OCI-LY3 (cell line): ENCODE results near the gene DHX30.

Experiments used
- H2AFZ ChIP-seq: fragments of 200-600, 300-600 bp; shearing (Covaris generic); 2 replicates; pipeline ENCODE4 v1.6.0; 2014; ENCODE audit warnings: antibody characterized with exemption, low read depth, low read length
- H3K27ac ChIP-seq: fragments of 200-600, 300-600 bp; sonication (generic); 2 replicates; pipeline ENCODE4 v1.5.1; 2014; ENCODE audit warnings: mild to moderate bottlenecking, low read length, moderate library complexity, mixed read lengths
- H3K27me3 ChIP-seq: fragments of 200-600, 300-600 bp; sonication (generic); 2 replicates; pipeline ENCODE4 v1.6.1; 2014; ENCODE audit warnings: low read depth, low read length, mixed read lengths
- H3K36me3 ChIP-seq: fragments of 200-600, 300-600 bp; sonication (generic); replicated peaks from 2 replicates; pipeline ENCODE3; 2014; ENCODE audit warnings: low read depth, low read length, mixed read lengths
- H3K4me1 ChIP-seq: fragments of 300-600, 200-600 bp; sonication (generic); 2 replicates; pipeline ENCODE4 v1.6.1; 2014; ENCODE audit warnings: low read length, mixed read lengths
- H3K4me2 ChIP-seq: fragments of 200-600, 300-600 bp; sonication (generic); 2 replicates; pipeline ENCODE4 v1.6.1; 2014; ENCODE audit warnings: low read length, mixed read lengths
- H3K4me3 ChIP-seq: fragments of 300-600, 200-600 bp; sonication (generic); 2 replicates; pipeline ENCODE4 v1.5.1; 2014; ENCODE audit warnings: antibody characterized with exemption, mild to moderate bottlenecking, low read length, moderate library complexity
- H3K79me2 ChIP-seq: fragments of 300-600, 200-600 bp; shearing (Covaris generic); 2 replicates; pipeline ENCODE4 v1.6.1; 2014; ENCODE audit warnings: mild to moderate bottlenecking, low read length, mixed read lengths
- H3K9ac ChIP-seq: fragments of 300-600, 200-600 bp; shearing (Covaris generic); 2 replicates; pipeline ENCODE4 v1.6.0; 2014; ENCODE audit warnings: mild to moderate bottlenecking, low read length, moderate library complexity
- H3K9me3 ChIP-seq: fragments of 200-600, 300-600 bp; shearing (Covaris generic); 2 replicates; pipeline ENCODE4 v1.6.1; 2014; ENCODE audit warnings: low read length, mixed read lengths; ENCODE audit not compliant: insufficient read depth
- H4K20me1 ChIP-seq: fragments of 200-600, 300-600 bp; sonication (generic); 2 replicates; pipeline ENCODE4 v1.6.1; 2016; ENCODE audit warnings: low read length, mixed read lengths; ENCODE audit not compliant: insufficient read depth
- EZH2phosphoT487 ChIP-seq: fragments of 200-600 bp; shearing (Covaris generic); IDR thresholded peaks from 2 replicates; pipeline ENCODE4 v1.6.1; 2018; ENCODE audit warnings: antibody characterized with exemption, mixed run types, low read depth
- TF ChIP-seq, protein P1 (sequence below): fragments of 200-600, 300-600 bp; sonication (generic); IDR thresholded peaks from 2 replicates; pipeline ENCODE4 v1.5.1; 2014; ENCODE audit warnings: antibody characterized with exemption, low read length, low read depth

DHX30 gene

DNA sequence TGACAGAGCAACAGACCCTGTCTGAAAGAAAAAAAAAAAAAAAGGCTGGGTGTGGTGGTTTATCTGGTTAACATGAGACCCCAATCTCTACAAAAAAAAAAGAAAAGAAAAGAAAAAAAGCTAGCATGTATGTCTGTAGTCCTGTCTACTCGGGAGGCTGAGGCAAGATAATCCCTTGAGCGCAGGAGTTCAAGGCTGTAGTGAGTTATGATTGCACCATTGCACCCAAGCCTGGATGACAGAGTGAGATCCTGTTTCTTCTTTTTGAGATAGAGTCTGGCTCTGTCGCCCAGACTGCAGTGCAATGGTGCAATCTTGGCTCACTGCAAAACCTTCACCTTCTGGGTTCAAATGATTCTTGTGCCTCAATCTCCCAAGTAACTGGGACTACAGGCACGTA lies 8.4 kb upstream of the DHX30 start:
- H3K4me1 ChIP-seq = peaks cover 5% of the 10 kb centered on the region; the same call in 1 of the 2 replicates
- H2AFZ ChIP-seq = no peak overlapping the region
- H3K36me3 ChIP-seq = no peaks in the 10 kb centered on the region
- H4K20me1 ChIP-seq = no peaks in the 10 kb centered on the region
- H3K4me2 ChIP-seq = no peak overlapping the region
- no peaks in the 10 kb centered on the region for H3K27me3 ChIP-seq
- H3K79me2 ChIP-seq = no peaks in the 10 kb centered on the region
- no peak overlapping the region for H3K9ac ChIP-seq
- TF ChIP-seq EZH2phosphoT487 = no peak
- TF ChIP-seq, protein P1, sequence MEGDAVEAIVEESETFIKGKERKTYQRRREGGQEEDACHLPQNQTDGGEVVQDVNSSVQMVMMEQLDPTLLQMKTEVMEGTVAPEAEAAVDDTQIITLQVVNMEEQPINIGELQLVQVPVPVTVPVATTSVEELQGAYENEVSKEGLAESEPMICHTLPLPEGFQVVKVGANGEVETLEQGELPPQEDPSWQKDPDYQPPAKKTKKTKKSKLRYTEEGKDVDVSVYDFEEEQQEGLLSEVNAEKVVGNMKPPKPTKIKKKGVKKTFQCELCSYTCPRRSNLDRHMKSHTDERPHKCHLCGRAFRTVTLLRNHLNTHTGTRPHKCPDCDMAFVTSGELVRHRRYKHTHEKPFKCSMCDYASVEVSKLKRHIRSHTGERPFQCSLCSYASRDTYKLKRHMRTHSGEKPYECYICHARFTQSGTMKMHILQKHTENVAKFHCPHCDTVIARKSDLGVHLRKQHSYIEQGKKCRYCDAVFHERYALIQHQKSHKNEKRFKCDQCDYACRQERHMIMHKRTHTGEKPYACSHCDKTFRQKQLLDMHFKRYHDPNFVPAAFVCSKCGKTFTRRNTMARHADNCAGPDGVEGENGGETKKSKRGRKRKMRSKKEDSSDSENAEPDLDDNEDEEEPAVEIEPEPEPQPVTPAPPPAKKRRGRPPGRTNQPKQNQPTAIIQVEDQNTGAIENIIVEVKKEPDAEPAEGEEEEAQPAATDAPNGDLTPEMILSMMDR = no peak
- no peak overlapping the region for H3K4me3 ChIP-seq
- H3K27ac ChIP-seq = no peak overlapping the region
- H3K9me3 ChIP-seq = no peaks in the 10 kb centered on the region

DNA sequence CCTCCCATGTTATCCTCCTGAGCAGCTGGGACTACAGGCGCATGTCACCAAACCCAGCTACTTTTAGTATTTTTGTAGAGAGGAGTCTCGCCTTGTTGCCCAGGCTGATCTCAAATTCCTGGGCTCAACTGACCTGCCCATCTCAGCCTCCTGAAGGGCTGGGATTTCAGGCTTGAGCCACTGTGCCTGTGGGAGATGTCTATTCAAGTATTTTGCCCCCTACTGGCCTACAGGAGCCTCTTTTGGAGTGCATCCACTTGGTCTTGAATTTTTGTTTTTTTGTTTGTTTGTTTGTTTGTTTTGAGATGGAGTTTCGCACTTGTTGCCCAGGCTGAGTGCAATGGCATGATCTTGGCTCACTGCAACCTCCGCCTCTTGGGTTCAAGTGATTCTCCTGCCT lies 3.2 kb upstream of the DHX30 start:
- Histone ChIP-seq H2AFZ (no peak overlapping the region), H4K20me1 (no peaks in the 10 kb centered on the region), H3K79me2 (peaks cover 17% of the 10 kb centered on the region), H3K9me3 (no peaks in the 10 kb centered on the region), H3K9ac (no peak overlapping the region), H3K4me2 (no peak overlapping the region), H3K4me3 (no peak overlapping the region), H3K27me3 (no peaks in the 10 kb centered on the region), H3K4me1 (peaks cover 23% of the 10 kb centered on the region), H3K27ac (no peak overlapping the region), H3K36me3 (no peaks in the 10 kb centered on the region)
- no peak for TF ChIP-seq EZH2phosphoT487
- TF ChIP-seq, protein P1 = peak; percentile 47

- TF ChIP-seq, protein P1 = no peak
- TF ChIP-seq EZH2phosphoT487 = no peak
- H3K27me3 ChIP-seq = no peaks in the 10 kb centered on the region
- H2AFZ ChIP-seq = peak overlapping the region; percentile 84
- H4K20me1 ChIP-seq = no peaks in the 10 kb centered on the region
- H3K9ac ChIP-seq = peak overlapping the region; percentile 93
- peak overlapping the region; percentile 97 for H3K4me3 ChIP-seq
- peak overlapping the region; percentile 85 for H3K4me2 ChIP-seq
- H3K79me2 ChIP-seq = peaks cover 23% of the 10 kb centered on the region
- peak overlapping the region; percentile 73 for H3K27ac ChIP-seq
- peaks cover 20% of the 10 kb centered on the region for H3K4me1 ChIP-seq
- peaks cover 4% of the 10 kb centered on the region for H3K36me3 ChIP-seq
- no peaks in the 10 kb centered on the region for H3K9me3 ChIP-seq
Observed at GRCh38 chr3:47803480-47804025, 615 bp downstream of the DHX30 start.

GRCh38 chr3:47804577-47804976 lies 1.6 kb downstream of the DHX30 start:
- H3K4me3 ChIP-seq = no peak overlapping the region
- H3K27ac ChIP-seq = no peak overlapping the region
- H3K79me2 ChIP-seq = peaks cover 23% of the 10 kb centered on the region
- H3K4me1 ChIP-seq = peaks cover 20% of the 10 kb centered on the region
- no peak overlapping the region for H3K9ac ChIP-seq
- peaks cover 7% of the 10 kb centered on the region for H3K36me3 ChIP-seq
- no peak overlapping the region for H3K4me2 ChIP-seq
- H3K9me3 ChIP-seq = no peaks in the 10 kb centered on the region
- H3K27me3 ChIP-seq = no peaks in the 10 kb centered on the region
- TF ChIP-seq EZH2phosphoT487 = no peak
- TF ChIP-seq, protein P1 = no peak
- no peak overlapping the region for H2AFZ ChIP-seq
- no peaks in the 10 kb centered on the region for H4K20me1 ChIP-seq
